RWPE1 (cell line): ENCODE results near the gene TP63.

Experiments used
- CTCF ChIA-PET: fragments of 350-600 bp; sonication (Branson Sonifier 250); formaldehyde crosslinking; extraction: SDS; loops from one replicate; lab custom pipeline; 2021; lab: Yijun Ruan, JAX
- POLR2A ChIA-PET: fragments of 400-600 bp; formaldehyde crosslinking; extraction: SDS; loops from one replicate; lab custom pipeline; 2020; ENCODE audit warnings: antibody characterized with exemption; ENCODE audit not compliant: low non-redundant PET; lab: Yijun Ruan, JAX
- DNase-seq: peaks from one replicate; pipeline ENCODE4 v3.0.0; 2012; ENCODE audit warnings: low spot score
- H3K27ac ChIP-seq: fragments of 450-650 bp; 2 replicates; pipeline ENCODE4 v1.5.1; 2017
- TF ChIP-seq, protein P1 (sequence below): fragments of 450-650 bp; conservative IDR thresholded peaks from 2 replicates; pipeline ENCODE4 v1.5.1; 2017; ENCODE audit warnings: low read depth, mild to moderate bottlenecking

The TP63 gene

GRCh38 chr3:189622629-189623028 is 8.6 kb upstream of the TP63 start:
- no peak overlapping the region for H3K27ac ChIP-seq
- CTCF ChIA-PET: interaction anchor here (0.7 kb wide), 1 partner anchor 220 kb away, joined by 3 read pairs; no protein-coding TSS in a partner anchor
- TF ChIP-seq, protein P1, sequence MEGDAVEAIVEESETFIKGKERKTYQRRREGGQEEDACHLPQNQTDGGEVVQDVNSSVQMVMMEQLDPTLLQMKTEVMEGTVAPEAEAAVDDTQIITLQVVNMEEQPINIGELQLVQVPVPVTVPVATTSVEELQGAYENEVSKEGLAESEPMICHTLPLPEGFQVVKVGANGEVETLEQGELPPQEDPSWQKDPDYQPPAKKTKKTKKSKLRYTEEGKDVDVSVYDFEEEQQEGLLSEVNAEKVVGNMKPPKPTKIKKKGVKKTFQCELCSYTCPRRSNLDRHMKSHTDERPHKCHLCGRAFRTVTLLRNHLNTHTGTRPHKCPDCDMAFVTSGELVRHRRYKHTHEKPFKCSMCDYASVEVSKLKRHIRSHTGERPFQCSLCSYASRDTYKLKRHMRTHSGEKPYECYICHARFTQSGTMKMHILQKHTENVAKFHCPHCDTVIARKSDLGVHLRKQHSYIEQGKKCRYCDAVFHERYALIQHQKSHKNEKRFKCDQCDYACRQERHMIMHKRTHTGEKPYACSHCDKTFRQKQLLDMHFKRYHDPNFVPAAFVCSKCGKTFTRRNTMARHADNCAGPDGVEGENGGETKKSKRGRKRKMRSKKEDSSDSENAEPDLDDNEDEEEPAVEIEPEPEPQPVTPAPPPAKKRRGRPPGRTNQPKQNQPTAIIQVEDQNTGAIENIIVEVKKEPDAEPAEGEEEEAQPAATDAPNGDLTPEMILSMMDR: no peak
- POLR2A ChIA-PET: no interaction called here
- no peak for DNase-seq

DNA sequence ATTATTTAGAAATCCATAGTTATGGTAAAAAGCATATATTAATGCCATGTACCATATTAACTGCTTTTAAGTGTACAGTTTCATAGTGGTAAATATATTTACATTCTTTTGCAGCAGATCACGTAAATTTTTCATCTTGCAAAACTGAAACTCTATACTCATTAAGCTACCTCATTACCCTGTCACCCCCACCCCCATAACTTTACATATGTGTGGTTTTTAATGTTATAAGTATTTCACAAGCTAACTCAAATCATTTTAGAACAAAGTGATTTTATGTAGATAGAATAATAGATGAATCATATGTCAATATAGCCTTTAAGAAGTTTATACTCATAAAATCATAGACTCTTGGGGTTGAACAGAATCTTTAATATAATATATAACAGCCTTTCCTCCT is 7.1 kb upstream of the TP63 start:
- TF ChIP-seq, protein P1: no peak
- ChIA-PET POLR2A (no interaction called here), CTCF (no interaction called here)
- H3K27ac ChIP-seq: no peak overlapping the region
- DNase-seq: no peak

GRCh38 chr3:189625071-189625470 is 6.1 kb upstream of the TP63 start:
- ChIA-PET CTCF (no interaction called here), POLR2A (no interaction called here)
- DNase-seq: no peak
- TF ChIP-seq, protein P1: no peak
- H3K27ac ChIP-seq: no peak overlapping the region

- no peak overlapping the region for H3K27ac ChIP-seq
- no peak for DNase-seq
- TF ChIP-seq, protein P1: no peak
- ChIA-PET POLR2A (no interaction called here), CTCF (no interaction called here)
These were observed 5.6 kb upstream of the TP63 start for GRCh38 chr3:189625572-189625971.

DNA sequence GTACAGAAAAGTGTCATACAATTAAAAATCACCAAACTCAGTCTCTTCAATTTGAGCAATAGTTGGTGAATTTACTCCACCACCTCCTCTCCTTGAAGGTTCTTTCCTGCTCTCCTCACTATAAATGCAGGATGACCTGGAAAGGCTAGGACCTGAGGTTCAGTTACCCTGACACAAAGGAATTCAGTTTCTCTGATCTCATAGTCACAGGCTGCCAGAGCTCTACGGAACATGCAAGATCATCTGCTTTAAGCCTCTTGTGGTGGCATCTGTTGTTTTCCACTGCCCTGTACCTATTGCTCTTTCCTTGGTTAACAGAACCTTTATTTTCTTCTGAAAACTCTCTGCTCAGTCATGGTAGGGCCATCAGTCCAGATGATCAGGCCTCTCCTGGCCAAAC is 4.9 kb upstream of the TP63 start:
- TF ChIP-seq, protein P1: no peak
- no peak overlapping the region for H3K27ac ChIP-seq
- ChIA-PET CTCF (no interaction called here), POLR2A (no interaction called here)
- DNase-seq: no peak

DNA sequence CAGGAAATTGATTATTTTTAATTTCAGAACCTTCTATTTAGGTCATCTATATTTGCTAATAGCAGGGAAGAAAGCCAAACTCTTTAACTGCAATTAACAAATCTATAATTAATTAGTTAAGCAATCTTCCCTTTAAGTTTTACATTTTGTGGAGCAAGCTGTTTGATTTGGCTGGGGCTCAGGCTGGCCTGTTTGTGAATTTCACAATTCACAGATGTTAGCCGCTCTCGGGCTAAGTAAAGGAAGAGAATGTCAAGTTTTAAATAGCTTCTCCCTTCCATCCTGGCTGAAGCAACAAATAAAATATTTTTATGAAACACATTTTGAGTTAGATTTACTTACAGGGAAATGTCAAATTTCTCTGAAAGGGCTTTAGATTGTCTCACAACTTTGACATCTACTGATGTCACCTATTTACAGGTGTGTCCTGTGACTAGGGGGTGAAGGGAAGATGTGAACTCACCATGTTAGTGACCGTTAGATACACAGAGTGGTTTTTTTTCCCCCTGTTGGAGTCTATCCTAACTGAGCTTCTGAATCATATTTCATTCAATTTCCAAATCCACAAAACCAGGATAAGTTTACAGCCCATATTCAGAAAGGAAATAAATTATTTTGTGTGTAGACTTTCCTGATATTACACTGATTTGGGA is 1.3 kb upstream of the TP63 start:
- TF ChIP-seq, protein P1: no peak
- no peak overlapping the region for H3K27ac ChIP-seq
- no peak for DNase-seq
- CTCF ChIA-PET: interaction anchor here (0.6 kb wide), 1 partner anchor 293 kb away, joined by 3 read pairs; no protein-coding TSS in a partner anchor
- POLR2A ChIA-PET: no interaction called here
